IMR-90 (cell line): Measurements from ENCODE around the gene IQCK. TPM values are rescaled to one million over a fixed set of nuclear protein-coding genes. Genes with fewer than 3 reads are reported as not detected.

Source experiments
- ATAC-seq: fragments of 200-7000 bp; cut with Tn5 transposase; 2 replicates; pipeline ENCODE4 v1.9.1; 2020; ENCODE audit warnings: low read depth, mild to moderate bottlenecking, moderate library complexity
- BruUV-seq: library from RNA; stranded (reverse); fragments of 400-500 nt; replicated peaks from 2 replicates; lab custom pipeline; 2021; lab: Mats Ljungman, UMichigan
- CTCF ChIA-PET: fragments of 300-600 bp; formaldehyde crosslinking; extraction: SDS; loops from one replicate; lab custom pipeline; 2021; ENCODE audit warnings: antibody characterized with exemption; lab: Yijun Ruan, JAX
- POLR2A ChIA-PET: fragments of 300-600 bp; sonication (Branson Sonifier 250); formaldehyde crosslinking; loops from one replicate; lab custom pipeline; 2022; ENCODE audit warnings: antibody characterized with exemption; ENCODE audit not compliant: unreplicated experiment; lab: Charles Lee
- DNase-seq: peaks from one replicate; pipeline ENCODE4 v3.0.0; 2013
- H2AFZ ChIP-seq: replicated peaks from 2 replicates; pipeline ENCODE3; 2013; ENCODE audit warnings: low read length, mild to moderate bottlenecking; ENCODE audit not compliant: poor library complexity
- H2AK5ac ChIP-seq: 2 replicates; pipeline ENCODE4 v1.6.1; 2013; ENCODE audit warnings: low read depth, low read length, inconsistent platforms
- H2AK9ac ChIP-seq: replicated peaks from 2 replicates; pipeline ENCODE3; 2013; ENCODE audit warnings: mild to moderate bottlenecking, low read depth, low read length, moderate library complexity; ENCODE audit not compliant: poor library complexity
- H2BK120ac ChIP-seq: 2 replicates; pipeline ENCODE4 v1.6.1; 2013; ENCODE audit warnings: low read depth, low read length, inconsistent platforms
- H2BK15ac ChIP-seq: 3 replicates; pipeline ENCODE4 v1.6.1; 2013; ENCODE audit warnings: low read depth, low read length, inconsistent platforms
- H2BK20ac ChIP-seq: 2 replicates; pipeline ENCODE4 v1.6.1; 2013; ENCODE audit warnings: low read depth, mild to moderate bottlenecking, inconsistent platforms, low read length, moderate library complexity
- H2BK5ac ChIP-seq: 2 replicates; pipeline ENCODE4 v1.6.1; 2013; ENCODE audit warnings: mild to moderate bottlenecking, low read depth, low read length, inconsistent platforms; ENCODE audit not compliant: poor library complexity, severe bottlenecking
- H3K14ac ChIP-seq: replicated peaks from 2 replicates; pipeline ENCODE4 v1.6.1; 2013; ENCODE audit warnings: low read depth, low read length, inconsistent platforms
- H3K18ac ChIP-seq: 2 replicates; pipeline ENCODE4 v1.6.1; 2013; ENCODE audit warnings: low read depth, low read length, control low read depth
- H3K23ac ChIP-seq: 2 replicates; pipeline ENCODE4 v1.6.1; 2013; ENCODE audit warnings: low read depth, low read length, inconsistent platforms
- H3K27ac ChIP-seq: 2 replicates; pipeline ENCODE4 v1.5.1; 2013; ENCODE audit warnings: mild to moderate bottlenecking, control low read depth, low read length; ENCODE audit not compliant: insufficient read depth
- H3K27me3 ChIP-seq: 2 replicates; pipeline ENCODE4 v1.6.1; 2013; ENCODE audit warnings: low read length; ENCODE audit not compliant: control insufficient read depth, insufficient read depth
- H3K36me3 ChIP-seq: 2 replicates; pipeline ENCODE4 v1.6.1; 2013; ENCODE audit warnings: low read length, mixed read lengths; ENCODE audit not compliant: control insufficient read depth, insufficient read depth
- H3K4ac ChIP-seq: 2 replicates; pipeline ENCODE4 v1.6.1; 2013; ENCODE audit warnings: low read depth, low read length, inconsistent platforms
- H3K4me1 ChIP-seq: 2 replicates; pipeline ENCODE4 v1.6.1; 2013; ENCODE audit warnings: low read length, mixed read lengths; ENCODE audit not compliant: control insufficient read depth, insufficient read depth
- H3K4me2 ChIP-seq: 2 replicates; pipeline ENCODE4 v1.6.1; 2013; ENCODE audit warnings: low read depth, mild to moderate bottlenecking, control low read depth, low read length, moderate library complexity
- H3K4me3 ChIP-seq: 2 replicates; pipeline ENCODE4 v1.5.1; 2013; ENCODE audit warnings: low read depth, mild to moderate bottlenecking, control low read depth, low read length, moderate library complexity; ENCODE audit not compliant: insufficient read depth
- H3K56ac ChIP-seq: 2 replicates; pipeline ENCODE4 v1.6.1; 2013; ENCODE audit warnings: low read length, inconsistent platforms; ENCODE audit not compliant: insufficient read depth; ENCODE audit errors: extremely low read depth
- H3K79me1 ChIP-seq, 2 experiments: 2 replicates each; pipeline ENCODE4 v1.6.1; 2013; ENCODE audit warnings: low read length in 2 of 2, inconsistent platforms in 1 of 2, low read depth in 1 of 2
- H3K9ac ChIP-seq: 2 replicates; pipeline ENCODE4 v1.6.1; 2013; ENCODE audit warnings: low read depth, low read length, control low read depth
- H3K9me1 ChIP-seq: 2 replicates; pipeline ENCODE4 v1.6.1; 2013; ENCODE audit warnings: low read length, inconsistent platforms; ENCODE audit not compliant: insufficient read depth
- H3K9me3 ChIP-seq: 2 replicates; pipeline ENCODE4 v1.6.1; 2013; ENCODE audit warnings: low read length; ENCODE audit not compliant: control insufficient read depth, insufficient read depth
- H4K20me1 ChIP-seq: 2 replicates; pipeline ENCODE4 v1.6.1; 2013; ENCODE audit warnings: low read length, inconsistent platforms; ENCODE audit not compliant: insufficient read depth
- H4K5ac ChIP-seq: 2 replicates; pipeline ENCODE4 v1.6.1; 2013; ENCODE audit warnings: mild to moderate bottlenecking, low read depth, low read length, control low read depth
- H4K8ac ChIP-seq, 2 experiments: 2 replicates each; pipeline ENCODE4 v1.6.1; 2013; ENCODE audit warnings: low read depth in 2 of 2, low read length in 2 of 2, control low read depth in 1 of 2, inconsistent platforms in 1 of 2
- H4K91ac ChIP-seq: 2 replicates; pipeline ENCODE4 v1.6.1; 2013; ENCODE audit warnings: low read depth, low read length, inconsistent platforms; ENCODE audit not compliant: insufficient read depth
- CEBPB ChIP-seq: IDR thresholded peaks from 2 replicates; pipeline ENCODE4 v1.6.1; 2012; ENCODE audit warnings: low read depth, low read length, improper control_type of control experiment
- CHD1 ChIP-seq: IDR thresholded peaks from 2 replicates; pipeline ENCODE4 v1.6.1; 2012; ENCODE audit warnings: low read depth, low read length, improper control_type of control experiment
- FOS ChIP-seq: fragments of 150-350 bp; IDR thresholded peaks from 2 replicates; pipeline ENCODE4 v1.6.1; 2016; ENCODE audit warnings: low read depth, low read length
- MAZ ChIP-seq: IDR thresholded peaks from 2 replicates; pipeline ENCODE4 v1.6.1; 2012; ENCODE audit warnings: low read depth, mild to moderate bottlenecking, low read length, improper control_type of control experiment, moderate library complexity, borderline replicate concordance
- NFE2L2 ChIP-seq: fragments of 150-350 bp; IDR thresholded peaks from 2 replicates; pipeline ENCODE4 v1.6.1; 2016; ENCODE audit warnings: low read depth, mild to moderate bottlenecking, low read length
- SMC3 ChIP-seq: fragments of 150-350 bp; IDR thresholded peaks from 2 replicates; pipeline ENCODE4 v1.6.1; 2016; ENCODE audit warnings: low read depth, mild to moderate bottlenecking, antibody characterized with exemption, low read length, moderate library complexity
- WGBS, 2 experiments: methylation state at CpG; one replicate each; pipeline versions ENCODE4 v1.1.5 to v1.1.7; 2013; ENCODE audit warnings: missing lambda C conversion rate in 2 of 2; ENCODE audit not compliant: insufficient read length in 1 of 2; ENCODE audit errors: extremely low coverage in 2 of 2; 5-methylcytosine and 5-hydroxymethylcytosine counted together
- dilution Hi-C: fragments of 300-500 bp; cut with HindIII; formaldehyde crosslinking; loops from one replicate; pipeline ENCODE4 v1.14.3; 2018; ENCODE audit warnings: low sequenced_read_pairs; ENCODE audit not compliant: unreplicated experiment
- in situ Hi-C: fragments of 300-500 bp; cut with MboI; formaldehyde crosslinking; loops from 3 replicates; pipeline ENCODE4 v1.14.3; 2019; ENCODE audit warnings: low sequenced_read_pairs, inconsistent platforms, mixed read lengths
- intact Hi-C: fragments of 100-400 bp; cut with micrococcal nuclease; formaldehyde crosslinking; loops from 2 replicates; pipeline ENCODE4 v1.10.0; 2022
- polyA plus RNA-seq, 3 experiments: library from polyadenylated mRNA; depleted of rRNA; stranded (reverse); fragments of >200 nt; gene quantifications; 2 replicates each; pipeline ENCODE4 v1.2.3, GENCODE V29; 2012; ENCODE audit warnings: low replicate concordance in 1 of 3
- total RNA-seq: library from RNA; depleted of rRNA; stranded (reverse); fragments of >200 nt; gene quantifications from 2 replicates; pipeline ENCODE4 v1.2.3, GENCODE V29; 2012
- TF ChIP-seq, protein P1 (sequence below): fragments of 150-350 bp; IDR thresholded peaks from 2 replicates; pipeline ENCODE4 v1.6.1; 2017; ENCODE audit warnings: mild to moderate bottlenecking, antibody characterized with exemption, low read length, low read depth
- TF ChIP-seq, protein P2 (sequence below): fragments of 150-350 bp; IDR thresholded peaks from 2 replicates; pipeline ENCODE4 v1.6.1; 2016; ENCODE audit warnings: low read depth, mild to moderate bottlenecking, low read length, moderate library complexity, borderline replicate concordance

The IQCK gene
- total and polyA plus RNA-seq, 2 of the 4 experiments (the other 2 are of a cell fraction) = 4.1 to 5.4 TPM

DNA sequence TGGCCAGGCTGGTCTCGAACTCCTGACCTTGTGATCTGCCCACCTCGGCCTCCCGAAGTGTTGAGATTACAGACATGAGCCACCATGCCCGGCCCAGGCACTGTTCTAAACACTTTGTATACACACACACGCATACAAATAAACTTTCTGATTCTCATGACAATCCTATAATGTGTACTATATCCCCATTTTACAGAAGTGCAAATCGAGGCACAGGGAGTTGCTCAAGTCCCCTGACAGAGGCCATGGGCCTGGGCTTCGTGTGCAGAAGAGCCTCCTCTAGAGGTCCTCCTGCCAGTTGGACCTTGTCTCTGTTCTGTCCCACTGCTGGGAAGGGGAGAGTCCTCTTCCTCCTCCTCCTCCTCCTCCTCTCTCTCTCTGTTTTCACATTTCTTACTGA is 176.5 kb downstream of the IQCK start:
- Histone ChIP-seq H3K4me3 (no peak overlapping the region), H3K4me1 (no peaks in the 10 kb centered on the region), H2BK120ac (no peak overlapping the region), H3K4me2 (no peak overlapping the region), H4K8ac (no peak overlapping the region), H3K14ac (no peak overlapping the region), H4K91ac (no peak overlapping the region), H3K9me3 (peaks cover 2% of the 10 kb centered on the region), H3K27me3 (peaks cover 6% of the 10 kb centered on the region), H3K23ac (no peak overlapping the region), H3K18ac (no peak overlapping the region), H2BK20ac (no peak overlapping the region), H3K9ac (no peak overlapping the region), H3K79me1 (no peaks in the 10 kb centered on the region), H2AK5ac (no peak overlapping the region), H3K56ac (no peak overlapping the region), H3K36me3 (no peaks in the 10 kb centered on the region), H3K4ac (no peak overlapping the region), H2AFZ (no peak overlapping the region), H2AK9ac (no peak overlapping the region), H3K9me1 (no peaks in the 10 kb centered on the region), H2BK15ac (no peak overlapping the region), H3K27ac (no peak overlapping the region), H2BK5ac (no peak overlapping the region), H4K20me1 (no peaks in the 10 kb centered on the region), H4K5ac (no peak overlapping the region)
- intact Hi-C loops (no loop called here), in situ Hi-C loops (loop anchor here (25.0 kb wide), 1 partner anchor 782 kb away; the partner anchor contains the start of gene ITPRIPL2), dilution Hi-C loops (loop anchor here (25.0 kb wide), 1 partner anchor 282 kb away; no protein-coding TSS in a partner anchor)
- DNase-seq = no peak
- 40% methylated on average over 2 of the region's 7 CpGs; no CpG with 5 or more reads in 1 of the 2 experiments for WGBS, 2 experiments
- CTCF ChIA-PET = no interaction called here
- POLR2A ChIA-PET = no interaction called here
- no TSS peak for BruUV-seq
- ATAC-seq = no peak
- no peak for TF ChIP-seq MAZ
- TF ChIP-seq SMC3 = no peak
- TF ChIP-seq, protein P1, sequence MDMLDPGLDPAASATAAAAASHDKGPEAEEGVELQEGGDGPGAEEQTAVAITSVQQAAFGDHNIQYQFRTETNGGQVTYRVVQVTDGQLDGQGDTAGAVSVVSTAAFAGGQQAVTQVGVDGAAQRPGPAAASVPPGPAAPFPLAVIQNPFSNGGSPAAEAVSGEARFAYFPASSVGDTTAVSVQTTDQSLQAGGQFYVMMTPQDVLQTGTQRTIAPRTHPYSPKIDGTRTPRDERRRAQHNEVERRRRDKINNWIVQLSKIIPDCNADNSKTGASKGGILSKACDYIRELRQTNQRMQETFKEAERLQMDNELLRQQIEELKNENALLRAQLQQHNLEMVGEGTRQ = no peak
- TF ChIP-seq, protein P2, sequence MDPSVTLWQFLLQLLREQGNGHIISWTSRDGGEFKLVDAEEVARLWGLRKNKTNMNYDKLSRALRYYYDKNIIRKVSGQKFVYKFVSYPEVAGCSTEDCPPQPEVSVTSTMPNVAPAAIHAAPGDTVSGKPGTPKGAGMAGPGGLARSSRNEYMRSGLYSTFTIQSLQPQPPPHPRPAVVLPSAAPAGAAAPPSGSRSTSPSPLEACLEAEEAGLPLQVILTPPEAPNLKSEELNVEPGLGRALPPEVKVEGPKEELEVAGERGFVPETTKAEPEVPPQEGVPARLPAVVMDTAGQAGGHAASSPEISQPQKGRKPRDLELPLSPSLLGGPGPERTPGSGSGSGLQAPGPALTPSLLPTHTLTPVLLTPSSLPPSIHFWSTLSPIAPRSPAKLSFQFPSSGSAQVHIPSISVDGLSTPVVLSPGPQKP = no peak
- no peak for TF ChIP-seq CEBPB
- TF ChIP-seq FOS = no peak
- TF ChIP-seq NFE2L2 = no peak
- no peak for TF ChIP-seq CHD1
